Measurements from ENCODE around the gene PEDS1. TPM values are rescaled to one million over a fixed set of nuclear protein-coding genes. Genes with fewer than 3 reads are reported as not detected.

PEDS1 gene
- total and polyA plus RNA-seq, 2 of the 13 experiments (the other 11 are each of a cell fraction or from before 2014, with no cell fraction given): 30.5 to 93.9 TPM

DNA sequence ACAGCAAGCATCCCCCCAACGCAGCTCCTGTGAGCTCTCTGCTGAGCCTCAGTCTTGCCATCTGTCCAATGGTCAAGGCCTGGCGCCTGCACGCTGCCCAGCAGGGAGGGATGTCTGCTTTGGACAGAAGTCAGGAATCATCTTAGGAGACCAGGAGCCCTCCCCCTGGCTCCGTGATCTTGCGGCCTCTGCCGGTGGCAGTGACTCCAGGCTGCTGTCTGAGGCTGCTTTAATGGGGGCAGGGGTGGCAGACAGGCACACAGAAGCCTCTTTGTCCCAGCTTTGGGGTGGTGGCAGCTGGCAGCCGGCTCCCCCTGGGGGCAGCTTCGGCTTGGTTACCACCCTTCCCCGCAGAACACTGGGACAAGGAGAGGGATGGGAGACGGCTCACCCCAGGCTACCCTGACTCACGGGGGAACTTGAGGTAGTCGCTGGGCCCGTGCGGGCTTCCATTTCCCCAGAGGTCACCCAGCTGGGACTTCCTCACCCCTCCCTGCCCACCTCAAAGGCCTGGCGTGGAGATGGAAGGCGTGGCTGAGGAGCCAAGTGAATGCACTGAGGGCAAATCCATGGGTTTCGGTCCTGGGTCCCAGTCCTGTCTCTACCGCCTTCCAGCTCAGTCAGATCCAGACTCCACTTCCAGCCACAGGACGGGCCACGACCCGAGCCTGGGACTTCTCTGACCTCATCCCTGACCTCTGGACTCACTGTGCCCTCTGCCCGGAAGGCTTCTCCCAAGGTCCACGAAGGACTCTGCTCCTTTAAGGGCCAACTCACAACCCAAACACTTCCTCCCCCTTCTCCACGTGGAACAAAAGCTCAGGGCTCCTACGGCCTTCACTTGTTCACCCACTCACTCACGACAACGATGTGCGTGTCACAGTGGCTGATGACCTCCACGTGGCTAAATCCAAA is 14.8 kb downstream of the PEDS1 start (continued):
- TF ChIP-seq, protein P1, sequence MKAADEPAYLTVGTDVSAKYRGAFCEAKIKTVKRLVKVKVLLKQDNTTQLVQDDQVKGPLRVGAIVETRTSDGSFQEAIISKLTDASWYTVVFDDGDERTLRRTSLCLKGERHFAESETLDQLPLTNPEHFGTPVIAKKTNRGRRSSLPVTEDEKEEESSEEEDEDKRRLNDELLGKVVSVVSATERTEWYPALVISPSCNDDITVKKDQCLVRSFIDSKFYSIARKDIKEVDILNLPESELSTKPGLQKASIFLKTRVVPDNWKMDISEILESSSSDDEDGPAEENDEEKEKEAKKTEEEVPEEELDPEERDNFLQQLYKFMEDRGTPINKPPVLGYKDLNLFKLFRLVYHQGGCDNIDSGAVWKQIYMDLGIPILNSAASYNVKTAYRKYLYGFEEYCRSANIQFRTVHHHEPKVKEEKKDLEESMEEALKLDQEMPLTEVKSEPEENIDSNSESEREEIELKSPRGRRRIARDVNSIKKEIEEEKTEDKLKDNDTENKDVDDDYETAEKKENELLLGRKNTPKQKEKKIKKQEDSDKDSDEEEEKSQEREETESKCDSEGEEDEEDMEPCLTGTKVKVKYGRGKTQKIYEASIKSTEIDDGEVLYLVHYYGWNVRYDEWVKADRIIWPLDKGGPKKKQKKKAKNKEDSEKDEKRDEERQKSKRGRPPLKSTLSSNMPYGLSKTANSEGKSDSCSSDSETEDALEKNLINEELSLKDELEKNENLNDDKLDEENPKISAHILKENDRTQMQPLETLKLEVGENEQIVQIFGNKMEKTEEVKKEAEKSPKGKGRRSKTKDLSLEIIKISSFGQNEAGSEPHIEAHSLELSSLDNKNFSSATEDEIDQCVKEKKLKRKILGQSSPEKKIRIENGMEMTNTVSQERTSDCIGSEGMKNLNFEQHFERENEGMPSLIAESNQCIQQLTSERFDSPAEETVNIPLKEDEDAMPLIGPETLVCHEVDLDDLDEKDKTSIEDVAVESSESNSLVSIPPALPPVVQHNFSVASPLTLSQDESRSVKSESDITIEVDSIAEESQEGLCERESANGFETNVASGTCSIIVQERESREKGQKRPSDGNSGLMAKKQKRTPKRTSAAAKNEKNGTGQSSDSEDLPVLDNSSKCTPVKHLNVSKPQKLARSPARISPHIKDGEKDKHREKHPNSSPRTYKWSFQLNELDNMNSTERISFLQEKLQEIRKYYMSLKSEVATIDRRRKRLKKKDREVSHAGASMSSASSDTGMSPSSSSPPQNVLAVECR (CRISPR knock-in tag; IDR thresholded peaks at IDR 0.05; ENCODE audit: borderline replicate concordance): peak; percentile 22; the same call in 1 of the 2 replicates
- TF ChIP-seq ZBTB33 (CRISPR knock-in tag; IDR thresholded peaks at IDR 0.05) (peak; percentile 98), ZNF501 (CRISPR knock-in tag; IDR thresholded peaks at IDR 0.05) (peak; percentile 26; the same call in 1 of the 2 replicates), WIZ (CRISPR knock-in tag; IDR thresholded peaks at IDR 0.05) (no peak), MEF2D (CRISPR knock-in tag; IDR thresholded peaks at IDR 0.05) (no peak), ZNF33A (CRISPR knock-in tag; IDR thresholded peaks at IDR 0.05; ENCODE audit: borderline replicate concordance) (no peak), ZNF3 (CRISPR knock-in tag; IDR thresholded peaks at IDR 0.05) (no peak), MAFG (CRISPR knock-in tag; IDR thresholded peaks at IDR 0.05) (no peak), ZNF740 (CRISPR knock-in tag; IDR thresholded peaks at IDR 0.05) (no peak), ZNF543 (CRISPR knock-in tag; IDR thresholded peaks at IDR 0.05) (no peak), NONO (IDR thresholded peaks at IDR 0.05) (no peak), NONO (CRISPR knock-in tag; conservative IDR thresholded peaks at IDR 0.05) (no peak), ZNF567 (CRISPR knock-in tag; IDR thresholded peaks at IDR 0.05; ENCODE audit: borderline replicate concordance) (no peak)
- TF ChIP-seq, protein P2, sequence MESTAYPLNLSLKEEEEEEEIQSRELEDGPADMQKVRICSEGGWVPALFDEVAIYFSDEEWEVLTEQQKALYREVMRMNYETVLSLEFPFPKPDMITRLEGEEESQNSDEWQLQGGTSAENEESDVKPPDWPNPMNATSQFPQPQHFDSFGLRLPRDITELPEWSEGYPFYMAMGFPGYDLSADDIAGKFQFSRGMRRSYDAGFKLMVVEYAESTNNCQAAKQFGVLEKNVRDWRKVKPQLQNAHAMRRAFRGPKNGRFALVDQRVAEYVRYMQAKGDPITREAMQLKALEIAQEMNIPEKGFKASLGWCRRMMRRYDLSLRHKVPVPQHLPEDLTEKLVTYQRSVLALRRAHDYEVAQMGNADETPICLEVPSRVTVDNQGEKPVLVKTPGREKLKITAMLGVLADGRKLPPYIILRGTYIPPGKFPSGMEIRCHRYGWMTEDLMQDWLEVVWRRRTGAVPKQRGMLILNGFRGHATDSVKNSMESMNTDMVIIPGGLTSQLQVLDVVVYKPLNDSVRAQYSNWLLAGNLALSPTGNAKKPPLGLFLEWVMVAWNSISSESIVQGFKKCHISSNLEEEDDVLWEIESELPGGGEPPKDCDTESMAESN (CRISPR knock-in tag; conservative IDR thresholded peaks at IDR 0.05): 0 out of 2 replicates have a peak, but pooled peaks have one; percentile 35

Measured in HepG2 (cell line).